ENCODE measurements around the gene CEP290. TPM values are rescaled to one million over a fixed set of nuclear protein-coding genes. Genes with fewer than 3 reads are reported as not detected.
A peak's percentile ranks its signal among the peaks of the same experiment; 100 is the strongest.

Gene CEP290
- 25.5 and 27.5 TPM in 2 replicates for total RNA-seq
- long read RNA-seq, partial matches to known transcripts: 10 of 17 reads
- long read RNA-seq, other reads (novel, unspliced or antisense): 7 of 17 reads

- peak within 1 kb of the TSS; percentile 95 for H3K27ac Mint-ChIP-seq (ENCODE audit: unreplicated experiment)
- no peaks in the 10 kb centered on the region for H3K27me3 Mint-ChIP-seq (ENCODE audit: low read depth)
- no peak for TF ChIP-seq CTCF (conservative IDR thresholded peaks at IDR 0.05)
- H3K4me1 Mint-ChIP-seq: peaks cover 44% of the 10 kb centered on the region
- peak; percentile 74 for DNase-seq (ENCODE audit: low read depth, low spot score)
- H3K4me3 Mint-ChIP-seq: peak within 1 kb of the TSS; percentile 95
- no peaks in the 10 kb centered on the region for H3K9me3 Mint-ChIP-seq
- peaks cover 12% of the 10 kb centered on the region for H3K36me3 Mint-ChIP-seq (ENCODE audit: low read depth)
Measured at GRCh38 chr12:88141774-88142609, at the start of gene CEP290, which contains the start of gene TMTC3. CEP290 (minus strand) TSS chr12:88142088; CDS start chr12:88141307, 781 bp downstream. TMTC3 (plus strand) TSS chr12:88142307; CDS start chr12:88148316, 6,009 bp downstream.

- H3K4me3 Mint-ChIP-seq: no peak overlapping the region
- no peak overlapping the region for H3K27ac Mint-ChIP-seq (ENCODE audit: unreplicated experiment)
- DNase-seq (ENCODE audit: low read depth, low spot score): no peak
Measured at GRCh38 chr12:88188180-88188579, 46.3 kb upstream of the CEP290 start.

GRCh38 chr12:88187571-88187970 lies 45.7 kb upstream of the CEP290 start:
- Mint-ChIP-seq H3K4me1 (no peaks in the 10 kb centered on the region), H3K9me3 (peaks cover 3% of the 10 kb centered on the region), H3K4me3 (no peak overlapping the region), H3K27me3 (ENCODE audit: low read depth) (no peaks in the 10 kb centered on the region), H3K36me3 (ENCODE audit: low read depth) (peaks cover 14% of the 10 kb centered on the region), H3K27ac (ENCODE audit: unreplicated experiment) (no peak overlapping the region)
- DNase-seq (ENCODE audit: low read depth, low spot score): no peak
- TF ChIP-seq CTCF (conservative IDR thresholded peaks at IDR 0.05): no peak

More at GRCh38 chr12:88188180-88188579, 46.3 kb upstream of the CEP290 start:
- TF ChIP-seq CTCF (conservative IDR thresholded peaks at IDR 0.05): no peak
- peaks cover 3% of the 10 kb centered on the region for H3K9me3 Mint-ChIP-seq
- peaks cover 13% of the 10 kb centered on the region for H3K36me3 Mint-ChIP-seq (ENCODE audit: low read depth)
- H3K4me1 Mint-ChIP-seq: no peaks in the 10 kb centered on the region
- H3K27me3 Mint-ChIP-seq (ENCODE audit: low read depth): no peaks in the 10 kb centered on the region

GRCh38 chr12:88185988-88186387 lies 44.1 kb upstream of the CEP290 start:
- DNase-seq (ENCODE audit: low read depth, low spot score): no peak
- no peak overlapping the region for H3K27ac Mint-ChIP-seq (ENCODE audit: unreplicated experiment)
- H3K27me3 Mint-ChIP-seq (ENCODE audit: low read depth): no peaks in the 10 kb centered on the region
- TF ChIP-seq CTCF (conservative IDR thresholded peaks at IDR 0.05): no peak
- H3K4me3 Mint-ChIP-seq: no peak overlapping the region
- H3K9me3 Mint-ChIP-seq: peaks cover 3% of the 10 kb centered on the region
- H3K4me1 Mint-ChIP-seq: no peaks in the 10 kb centered on the region
- peaks cover 23% of the 10 kb centered on the region for H3K36me3 Mint-ChIP-seq (ENCODE audit: low read depth)

- Mint-ChIP-seq H3K27me3 (ENCODE audit: low read depth) (no peaks in the 10 kb centered on the region), H3K4me3 (no peak overlapping the region), H3K27ac (ENCODE audit: unreplicated experiment) (no peak overlapping the region), H3K4me1 (no peaks in the 10 kb centered on the region), H3K36me3 (ENCODE audit: low read depth) (peaks cover 28% of the 10 kb centered on the region), H3K9me3 (peaks cover 3% of the 10 kb centered on the region)
- TF ChIP-seq CTCF (conservative IDR thresholded peaks at IDR 0.05): no peak
- no peak for DNase-seq (ENCODE audit: low read depth, low spot score)
Measured at GRCh38 chr12:88185279-88185678, 43.4 kb upstream of the CEP290 start.

Measured in neural crest cell (in vitro differentiated cells).